ENCODE measurements around the gene SLC51B.
"Not testable (repeated sequence)": the region's sequence is repeated elsewhere in the genome, so short reads cannot be mapped to it uniquely, and the experiment has no call there.

Gene SLC51B

DNA sequence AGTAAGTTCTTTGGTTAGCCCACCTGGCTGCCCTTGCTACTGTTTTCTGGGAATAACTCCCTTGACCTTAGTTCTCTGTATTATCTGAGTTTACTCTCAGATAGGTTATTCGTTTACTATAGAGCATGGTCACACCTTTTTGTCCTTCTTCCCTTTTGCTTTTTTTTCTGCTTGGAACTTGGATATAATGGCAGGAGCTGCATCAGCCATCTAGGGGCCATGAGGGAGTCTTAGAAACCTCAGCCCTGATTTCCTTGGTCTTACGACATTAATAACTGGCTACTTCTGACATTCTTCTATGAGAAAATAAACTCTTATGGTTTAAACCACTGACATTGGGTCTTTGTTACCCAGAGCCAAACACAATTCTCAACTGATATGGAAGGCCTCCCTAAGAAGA lies 3.4 kb upstream of the SLC51B start:
- no peak overlapping the region for H3K4me3 ChIP-seq (ENCODE audit: low read depth, low read length)
- no peak for DNase-seq (ENCODE audit: low read depth)
- TF ChIP-seq, protein P1, sequence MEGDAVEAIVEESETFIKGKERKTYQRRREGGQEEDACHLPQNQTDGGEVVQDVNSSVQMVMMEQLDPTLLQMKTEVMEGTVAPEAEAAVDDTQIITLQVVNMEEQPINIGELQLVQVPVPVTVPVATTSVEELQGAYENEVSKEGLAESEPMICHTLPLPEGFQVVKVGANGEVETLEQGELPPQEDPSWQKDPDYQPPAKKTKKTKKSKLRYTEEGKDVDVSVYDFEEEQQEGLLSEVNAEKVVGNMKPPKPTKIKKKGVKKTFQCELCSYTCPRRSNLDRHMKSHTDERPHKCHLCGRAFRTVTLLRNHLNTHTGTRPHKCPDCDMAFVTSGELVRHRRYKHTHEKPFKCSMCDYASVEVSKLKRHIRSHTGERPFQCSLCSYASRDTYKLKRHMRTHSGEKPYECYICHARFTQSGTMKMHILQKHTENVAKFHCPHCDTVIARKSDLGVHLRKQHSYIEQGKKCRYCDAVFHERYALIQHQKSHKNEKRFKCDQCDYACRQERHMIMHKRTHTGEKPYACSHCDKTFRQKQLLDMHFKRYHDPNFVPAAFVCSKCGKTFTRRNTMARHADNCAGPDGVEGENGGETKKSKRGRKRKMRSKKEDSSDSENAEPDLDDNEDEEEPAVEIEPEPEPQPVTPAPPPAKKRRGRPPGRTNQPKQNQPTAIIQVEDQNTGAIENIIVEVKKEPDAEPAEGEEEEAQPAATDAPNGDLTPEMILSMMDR (IDR thresholded peaks at IDR 0.05; ENCODE audit: low read depth, low read length, missing control alignments) = no peak

DNA sequence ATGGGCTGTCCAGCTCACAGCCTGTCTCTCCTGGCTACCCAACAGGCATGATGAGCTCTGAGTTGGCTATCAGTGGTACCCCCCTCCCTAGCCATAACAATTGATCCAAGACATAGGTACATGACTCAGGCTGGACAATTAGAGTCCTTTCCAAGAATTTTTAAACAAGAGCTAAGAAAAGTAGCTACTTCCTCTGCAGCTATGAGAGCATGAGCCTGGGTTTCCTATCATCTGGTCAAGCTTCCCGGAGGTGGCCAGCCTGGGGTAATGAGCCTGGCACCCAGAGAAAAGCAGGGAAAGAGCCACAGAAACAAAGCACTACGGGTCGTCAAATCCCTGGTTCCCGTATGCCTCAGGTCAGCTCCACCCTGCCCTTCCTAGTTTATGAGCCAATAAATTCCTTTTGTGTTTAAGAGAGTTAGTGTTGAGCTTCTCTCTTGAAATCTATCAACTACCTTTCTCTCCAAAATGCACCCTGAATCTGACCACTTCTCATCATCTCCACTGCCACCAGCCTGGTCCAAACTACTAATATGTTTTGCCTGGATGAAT lies 2.3 kb upstream of the SLC51B start:
- no peak for DNase-seq (ENCODE audit: low read depth)
- TF ChIP-seq, protein P1 (IDR thresholded peaks at IDR 0.05; ENCODE audit: low read depth, low read length, missing control alignments) = no peak
- no peak overlapping the region for H3K4me3 ChIP-seq (ENCODE audit: low read depth, low read length)

DNA sequence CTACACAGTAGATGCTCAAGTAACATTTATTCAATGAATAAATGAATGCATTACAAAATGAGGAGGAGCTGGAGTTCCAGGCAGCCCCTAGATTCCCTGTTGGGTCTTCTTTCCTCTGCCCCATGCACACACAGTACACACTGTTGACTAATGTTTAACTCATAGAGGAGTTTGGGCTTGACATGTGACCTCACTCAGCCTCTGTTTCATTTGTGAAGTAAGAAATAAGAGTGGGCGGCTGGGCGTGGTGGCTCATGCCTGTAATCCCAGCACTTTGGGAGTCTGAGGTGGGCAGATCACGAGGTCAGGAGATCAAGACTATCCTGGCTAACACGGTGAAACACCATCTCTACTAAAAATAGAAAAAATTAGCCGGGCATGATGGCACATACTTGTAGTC lies 969 bp upstream of the SLC51B start:
- not testable (repeated sequence) for DNase-seq (ENCODE audit: low read depth); H3K4me3 ChIP-seq (ENCODE audit: low read depth, low read length)

DNA sequence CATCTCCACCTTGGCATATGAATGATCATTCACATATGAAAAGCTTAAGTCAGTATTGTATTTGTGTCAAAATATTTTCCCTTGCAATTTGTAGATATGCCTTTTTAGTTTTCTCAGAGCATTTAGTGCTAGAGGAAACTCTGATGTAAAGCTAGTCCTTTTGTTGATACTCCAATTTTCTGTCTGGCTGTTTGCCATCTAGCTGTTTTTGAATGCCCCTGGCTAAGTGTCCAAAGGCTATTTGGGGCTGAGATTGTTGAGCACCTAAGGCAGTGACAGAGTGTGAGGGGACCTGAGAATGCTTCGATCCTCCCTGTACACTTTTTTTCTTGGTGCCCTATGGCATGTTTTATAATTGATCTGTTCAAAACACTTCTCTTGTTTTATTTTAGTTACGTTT lies 3.1 kb downstream of the SLC51B start:
- DNase-seq (ENCODE audit: low read depth) = no peak

DNA sequence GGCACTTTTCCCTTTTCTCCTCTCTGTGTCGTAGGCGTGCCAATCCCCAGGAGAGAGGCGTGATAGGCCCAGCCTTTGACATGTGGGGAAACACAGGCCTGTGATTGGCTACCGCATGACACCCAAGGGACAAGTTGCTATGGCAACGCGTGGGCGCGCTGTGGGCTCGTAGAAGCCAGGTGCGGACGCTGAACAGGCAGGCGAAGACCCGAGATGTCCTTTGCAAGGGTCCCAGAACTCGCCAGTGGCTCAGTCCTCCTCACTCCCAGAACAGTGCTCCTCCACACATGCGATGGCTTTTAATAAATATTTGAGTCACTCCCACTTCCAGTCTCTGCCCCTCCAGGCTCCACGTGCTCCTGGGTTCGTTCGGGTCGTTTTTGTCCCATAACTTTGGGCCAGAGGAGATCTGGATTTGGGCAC lies 4.2 kb downstream of the SLC51B start:
- DNase-seq (ENCODE audit: low read depth) = peak; percentile 88
- peak overlapping the region; percentile 33 for H3K4me3 ChIP-seq (ENCODE audit: low read depth, low read length)
- TF ChIP-seq, protein P1 (IDR thresholded peaks at IDR 0.05; ENCODE audit: low read depth, low read length, missing control alignments) = no peak

More for the DNA sequence above, 3.1 kb downstream of the SLC51B start:
- H3K4me3 ChIP-seq (ENCODE audit: low read depth, low read length) = no peak overlapping the region
- TF ChIP-seq, protein P1 (IDR thresholded peaks at IDR 0.05; ENCODE audit: low read depth, low read length, missing control alignments) = no peak

DNA sequence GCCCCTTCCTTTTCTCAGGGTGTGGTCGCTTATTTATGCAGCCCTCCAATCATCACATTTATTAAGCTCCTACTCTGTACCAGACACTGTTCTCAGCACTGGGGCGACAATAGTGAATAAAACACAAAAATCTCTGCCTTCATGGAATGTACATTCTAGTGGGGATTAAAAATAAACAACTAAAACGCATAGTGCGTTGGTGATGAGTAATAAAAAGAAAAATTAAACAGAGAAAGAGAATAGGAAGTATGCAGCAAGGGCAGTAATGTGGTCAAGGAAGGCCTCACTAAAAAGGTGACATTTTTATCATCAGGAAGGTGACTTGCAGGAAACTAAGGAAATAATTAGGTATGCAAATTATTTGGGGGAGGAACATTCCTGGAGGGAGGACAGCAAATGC lies 5.1 kb downstream of the SLC51B start:
- no peak for DNase-seq (ENCODE audit: low read depth)
- TF ChIP-seq, protein P1 (IDR thresholded peaks at IDR 0.05; ENCODE audit: low read depth, low read length, missing control alignments) = no peak
- no peak overlapping the region for H3K4me3 ChIP-seq (ENCODE audit: low read depth, low read length)

DNA sequence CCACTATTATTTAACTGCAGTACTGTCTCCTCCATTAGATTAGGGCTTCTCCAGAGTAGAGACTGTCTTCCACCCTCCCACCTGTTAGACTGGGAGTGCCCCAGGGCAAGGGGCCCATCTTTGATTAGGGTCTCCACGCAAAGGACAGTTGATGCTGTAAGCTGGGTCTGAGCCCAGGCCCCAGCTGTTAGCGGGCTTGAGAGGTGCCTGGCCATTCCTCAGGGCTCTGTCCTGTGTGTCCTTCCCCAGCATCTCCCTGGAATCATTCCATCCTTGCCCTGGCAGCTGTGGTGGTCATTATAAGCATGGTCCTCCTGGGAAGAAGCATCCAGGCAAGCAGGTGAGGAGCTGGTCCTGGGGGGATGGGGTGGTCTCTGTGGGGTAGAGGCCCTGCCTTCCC lies 6.1 kb downstream of the SLC51B start:
- no peak for DNase-seq (ENCODE audit: low read depth)
- TF ChIP-seq, protein P1 (IDR thresholded peaks at IDR 0.05; ENCODE audit: low read depth, low read length, missing control alignments) = no peak
- no peak overlapping the region for H3K4me3 ChIP-seq (ENCODE audit: low read depth, low read length)

Data from GM12864 (cell line).